HG03520 (cell line): ENCODE results near the gene FHIT.
"Not testable (repeated sequence)": the region's sequence is repeated elsewhere in the genome, so short reads cannot be mapped to it uniquely, and the experiment has no call there.

Experiments used
- ATAC-seq: cut with Tn5 transposase; IDR thresholded peaks from one replicate; pipeline ENCODE4 v1.9.1; 2021; ENCODE audit warnings: mild to moderate bottlenecking, moderate library complexity; ENCODE audit not compliant: unreplicated experiment

FHIT gene

DNA sequence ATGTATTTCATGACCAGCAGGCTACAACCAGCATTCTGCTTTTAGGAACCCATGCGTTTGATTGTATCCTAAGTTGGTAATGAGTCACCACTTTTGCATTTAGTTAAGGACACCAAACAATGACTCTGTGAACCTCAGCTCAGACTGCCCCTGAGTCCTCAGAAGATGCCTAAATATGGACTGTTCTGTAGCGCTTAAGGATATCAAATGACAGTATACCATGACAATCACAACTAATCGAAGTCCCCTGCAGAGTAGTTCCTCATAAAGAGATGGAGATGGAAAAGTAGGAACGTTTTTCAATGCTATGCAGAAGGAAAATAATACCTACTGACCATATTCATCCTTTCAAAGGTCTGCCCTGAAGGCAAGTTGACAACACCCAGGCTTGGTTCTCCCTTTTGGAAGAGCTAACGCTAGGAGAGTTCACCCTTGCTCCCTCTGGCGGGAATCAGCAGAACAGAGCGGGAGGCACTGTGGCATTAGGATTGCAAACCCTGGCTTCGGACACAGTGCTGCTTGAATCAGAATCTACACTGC is 508.6 kb downstream of the FHIT start:
- ATAC-seq: no peak

DNA sequence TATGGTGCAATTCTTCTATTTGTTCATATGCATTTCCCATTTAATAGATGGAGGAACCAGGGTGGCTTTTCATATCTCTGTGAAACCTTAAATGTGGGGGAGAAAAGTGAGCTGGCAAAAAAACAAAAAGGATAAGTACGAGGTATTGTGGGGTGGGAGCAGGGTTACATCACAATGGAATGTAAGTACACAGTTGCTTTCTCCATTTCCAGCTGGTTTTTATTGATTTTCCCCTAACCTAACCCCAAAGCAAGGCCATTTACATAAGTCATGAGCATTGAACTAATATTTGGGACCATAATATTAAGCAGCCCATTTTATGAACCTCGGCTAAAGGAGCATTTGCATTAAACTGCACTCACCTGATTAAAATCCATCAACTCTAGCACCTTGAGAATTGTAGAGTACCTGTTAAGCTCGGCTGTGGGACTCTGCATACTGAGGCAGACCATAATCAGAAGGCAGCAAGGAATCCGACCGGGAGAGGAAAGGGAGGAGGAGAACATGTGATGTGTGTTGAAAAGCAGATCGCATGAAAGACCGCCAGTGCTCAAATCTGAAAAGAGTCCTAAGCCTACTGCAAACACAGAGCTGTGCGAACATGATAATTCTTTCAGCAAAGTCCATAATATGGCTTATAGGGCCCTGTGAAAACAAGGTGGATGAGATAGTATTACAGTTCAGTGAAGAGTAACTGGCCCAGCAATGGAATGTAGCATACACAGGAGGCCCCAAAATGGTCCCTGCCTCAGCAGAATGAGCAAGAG is 513.4 kb downstream of the FHIT start:
- no peak for ATAC-seq

DNA sequence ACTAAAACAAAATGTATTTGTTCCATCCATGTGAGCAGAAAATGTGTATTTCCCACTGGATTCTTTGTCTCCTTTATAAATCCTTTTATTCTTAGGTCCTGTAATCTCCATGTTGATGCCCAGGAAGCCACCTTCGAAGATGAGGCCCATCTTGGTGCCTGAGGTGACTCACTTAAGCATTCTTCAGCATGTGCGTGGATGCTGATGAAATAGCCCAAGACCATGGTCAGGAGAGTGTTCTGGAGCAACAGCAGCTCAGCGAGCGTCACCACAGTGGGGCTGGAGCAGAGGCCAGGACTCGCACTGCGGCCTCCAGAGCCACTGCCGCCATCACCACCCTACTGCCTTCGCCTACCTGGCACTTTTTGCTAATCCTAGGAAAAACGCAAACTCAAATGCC is 520.9 kb downstream of the FHIT start:
- ATAC-seq: no peak

DNA sequence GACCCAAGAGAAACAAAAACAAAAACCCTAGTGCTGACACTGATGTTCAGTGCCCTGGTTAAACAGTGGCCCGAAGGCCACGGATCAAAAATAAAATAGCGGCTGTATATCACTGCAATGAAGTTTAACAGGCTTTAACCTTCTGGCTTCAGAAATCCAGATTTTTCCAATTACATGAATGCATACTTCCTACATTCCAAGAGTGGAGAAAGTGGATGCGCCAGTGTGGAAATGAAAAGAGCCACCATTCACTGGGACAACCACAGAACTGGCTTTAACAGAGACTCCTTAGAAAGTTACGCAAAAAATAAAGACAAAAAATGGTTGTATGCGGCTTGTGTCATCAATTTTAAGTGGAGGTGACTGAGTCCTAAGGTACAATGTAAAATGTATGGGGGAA is 522.2 kb downstream of the FHIT start:
- ATAC-seq: no peak

DNA sequence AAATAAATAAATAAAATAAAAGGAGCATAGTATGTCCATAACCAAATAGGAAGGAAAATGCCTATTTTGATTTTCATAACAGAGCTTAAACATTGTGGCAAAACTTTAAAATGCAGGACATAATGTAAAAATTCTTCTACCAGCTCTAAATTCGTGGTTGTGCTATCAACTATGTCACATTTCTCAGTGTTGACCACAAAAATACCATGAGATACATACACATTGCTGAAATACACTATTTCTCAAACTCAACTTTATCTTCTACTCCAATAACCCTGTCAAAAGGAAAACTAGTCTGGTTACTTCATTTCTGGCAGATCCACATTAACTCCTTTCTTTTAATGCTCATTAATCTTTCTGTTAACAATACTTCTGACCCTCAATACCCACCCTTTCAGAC is 523.2 kb downstream of the FHIT start:
- no peak for ATAC-seq

DNA sequence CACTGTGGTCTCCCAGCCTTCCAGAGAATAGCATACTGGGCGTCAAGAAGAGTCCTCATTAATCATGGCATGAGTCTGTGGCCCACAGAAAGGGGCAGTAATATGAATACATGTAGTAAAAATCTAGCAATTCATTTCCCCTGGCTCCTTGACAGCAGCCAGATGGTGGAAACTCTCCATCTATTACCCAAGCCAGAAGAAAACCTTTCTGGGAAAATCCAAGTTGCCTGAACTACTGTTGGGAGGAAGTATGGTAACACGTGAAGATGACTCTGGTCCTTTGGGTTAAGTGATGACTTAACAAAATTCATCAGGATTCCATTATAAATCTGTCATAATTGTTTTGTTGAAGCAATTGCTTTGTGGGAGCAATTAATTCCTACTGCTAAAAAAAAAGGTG is 530.5 kb downstream of the FHIT start:
- ATAC-seq: no peak

DNA sequence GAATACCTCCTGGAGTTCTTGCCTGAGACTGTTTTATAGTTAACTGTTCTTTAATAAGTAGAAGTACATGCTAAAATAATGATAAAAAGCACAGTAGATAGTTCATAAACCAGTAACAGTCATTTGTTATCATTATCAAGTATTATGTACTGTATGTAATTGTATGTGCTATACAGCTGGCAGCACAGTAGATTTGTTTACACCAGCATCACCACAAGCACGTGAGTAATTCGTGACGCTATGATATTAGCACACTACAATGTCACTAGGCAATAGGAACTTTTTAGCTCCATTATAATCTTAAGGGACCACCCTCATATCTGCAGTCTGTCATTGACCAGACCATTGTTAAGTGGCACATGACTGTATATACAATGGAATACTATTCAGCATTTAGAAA is 534.7 kb downstream of the FHIT start:
- ATAC-seq: no peak

GRCh38 chr3:60708191-60708975 is 542.9 kb downstream of the FHIT start:
- no peak for ATAC-seq

- ATAC-seq: no peak
Measured at GRCh38 chr3:60707452-60708020, 543.7 kb downstream of the FHIT start.

- ATAC-seq: no peak
Measured at GRCh38 chr3:60703956-60704736, 547.1 kb downstream of the FHIT start.

DNA sequence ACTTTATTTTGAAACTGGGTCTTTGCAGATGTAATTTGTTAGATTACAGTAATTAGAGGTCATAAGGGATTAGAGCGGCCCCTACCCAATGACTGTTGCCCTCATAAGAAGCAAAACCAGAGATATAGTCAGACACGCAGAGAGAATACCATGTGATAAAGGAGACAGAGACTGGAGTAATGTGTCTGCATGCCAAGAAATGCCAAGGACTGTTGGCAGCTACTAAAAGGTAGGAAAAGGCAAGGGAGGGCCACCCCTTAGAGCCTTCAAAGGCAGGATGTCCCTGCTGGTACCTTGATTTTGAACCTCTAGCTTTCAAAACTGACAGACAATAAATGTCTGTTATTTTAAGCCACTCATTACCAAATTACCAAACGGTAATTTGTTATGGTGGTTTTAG is 548.2 kb downstream of the FHIT start:
- ATAC-seq: no peak

- no peak for ATAC-seq
Measured at GRCh38 chr3:60698117-60698516, 553.1 kb downstream of the FHIT start.

DNA sequence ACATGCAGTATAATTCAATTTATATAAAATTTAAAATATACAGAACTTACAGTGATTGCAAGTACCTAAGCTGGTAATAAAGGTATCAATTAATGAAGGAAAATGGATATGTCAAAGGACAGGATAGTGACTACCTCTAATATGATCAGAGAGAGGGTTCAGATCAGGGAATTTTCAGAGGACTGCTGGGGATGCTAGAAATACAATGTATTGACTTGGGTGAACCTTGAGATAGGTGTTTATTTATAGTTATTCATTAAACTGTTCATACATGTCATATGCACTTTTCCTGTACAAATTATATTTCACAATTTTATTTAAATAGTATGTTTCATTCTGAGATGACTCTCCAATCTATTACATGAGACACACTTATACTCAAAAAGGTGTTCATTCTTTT is 554.1 kb downstream of the FHIT start:
- ATAC-seq: no peak

DNA sequence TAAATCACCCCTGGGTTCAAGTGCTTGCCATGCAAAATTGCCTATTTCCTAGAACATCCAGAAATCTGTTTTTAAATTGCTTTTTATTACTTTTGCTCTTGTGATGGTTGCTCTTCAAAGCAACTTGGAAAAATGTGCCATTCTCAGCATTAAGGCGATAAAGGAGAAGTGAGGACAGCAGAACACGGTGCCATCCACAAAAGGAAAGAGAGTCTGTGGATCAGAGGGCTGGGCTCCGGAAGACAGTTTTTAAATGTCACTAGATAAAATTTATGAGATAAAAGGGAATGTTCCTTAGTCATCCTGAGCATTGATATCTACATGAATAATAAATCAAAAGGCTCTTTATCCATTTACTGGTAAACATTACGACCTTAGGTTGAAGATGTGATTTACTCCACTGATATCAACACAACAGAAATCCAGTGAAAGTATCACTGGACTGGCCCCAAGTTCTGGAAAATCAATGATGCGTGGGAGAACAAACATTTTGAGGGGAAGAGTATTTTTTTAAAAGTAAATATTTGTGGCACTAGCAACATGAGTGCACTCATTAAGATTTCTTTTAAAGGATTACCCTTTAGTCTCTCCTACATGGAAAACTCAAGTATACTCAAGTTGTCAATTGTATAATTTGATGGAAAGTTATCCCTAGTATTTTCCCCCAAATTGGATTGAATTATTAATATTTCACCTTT is 554.7 kb downstream of the FHIT start:
- no peak for ATAC-seq

DNA sequence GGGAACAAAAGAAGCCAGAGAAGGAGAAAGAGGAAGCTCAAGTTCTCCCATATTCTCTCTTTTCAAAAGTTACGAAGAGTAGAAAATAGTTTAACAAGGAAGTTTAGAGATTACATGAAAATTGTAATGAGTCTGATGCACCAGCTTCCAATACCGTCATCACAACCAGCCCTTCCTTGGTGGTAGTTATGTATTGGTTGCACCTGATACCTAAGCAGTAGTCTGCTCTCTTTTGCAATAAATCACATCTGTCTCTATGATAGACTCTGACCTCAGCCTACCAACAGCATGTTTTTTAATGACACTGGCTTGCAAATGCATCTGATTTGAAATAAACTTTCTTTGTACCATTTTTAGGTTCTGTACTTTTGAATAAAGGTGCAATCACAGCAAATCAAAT is 575.8 kb downstream of the FHIT start:
- no peak for ATAC-seq

- ATAC-seq: no peak
Measured at GRCh38 chr3:60674870-60675269, 576.4 kb downstream of the FHIT start.

- no peak for ATAC-seq
Measured at GRCh38 chr3:60673123-60673522, 578.1 kb downstream of the FHIT start.

GRCh38 chr3:60672337-60672736 is 578.9 kb downstream of the FHIT start:
- ATAC-seq: not testable (repeated sequence)

- no peak for ATAC-seq
Measured at GRCh38 chr3:60669636-60670035, 581.6 kb downstream of the FHIT start.

GRCh38 chr3:60660026-60660425 is 591.2 kb downstream of the FHIT start:
- ATAC-seq: no peak
